IMR-90 (cell line): ENCODE results near the gene RYR3.

ENCODE experiments used
- CHD1 ChIP-seq: IDR thresholded peaks from 2 replicates; pipeline ENCODE4 v1.6.1; 2012; ENCODE audit warnings: low read depth, low read length, improper control_type of control experiment
- CTCF ChIP-seq: conservative IDR thresholded peaks from 2 replicates; pipeline ENCODE4 v1.5.1; 2012; ENCODE audit warnings: mild to moderate bottlenecking, low read depth, low read length, improper control_type of control experiment
- ELK1 ChIP-seq: fragments of 150-350 bp; IDR thresholded peaks from 2 replicates; pipeline ENCODE4 v1.6.1; 2016; ENCODE audit warnings: low read depth, mild to moderate bottlenecking, low read length, moderate library complexity, borderline replicate concordance
- FOS ChIP-seq: fragments of 150-350 bp; IDR thresholded peaks from 2 replicates; pipeline ENCODE4 v1.6.1; 2016; ENCODE audit warnings: low read depth, low read length
- MAZ ChIP-seq: IDR thresholded peaks from 2 replicates; pipeline ENCODE4 v1.6.1; 2012; ENCODE audit warnings: low read depth, mild to moderate bottlenecking, low read length, improper control_type of control experiment, moderate library complexity, borderline replicate concordance
- NFE2L2 ChIP-seq: fragments of 150-350 bp; IDR thresholded peaks from 2 replicates; pipeline ENCODE4 v1.6.1; 2016; ENCODE audit warnings: low read depth, mild to moderate bottlenecking, low read length
- POLR2A ChIP-seq: IDR thresholded peaks from 2 replicates; pipeline ENCODE4 v1.6.1; 2012; ENCODE audit warnings: mild to moderate bottlenecking, low read depth, low read length
- RAD21 ChIP-seq: IDR thresholded peaks from 2 replicates; pipeline ENCODE4 v1.6.1; 2012; ENCODE audit warnings: low read length, improper control_type of control experiment
- RFX5 ChIP-seq: IDR thresholded peaks from 2 replicates; pipeline ENCODE4 v1.8.0; 2012; ENCODE audit warnings: low read depth, mild to moderate bottlenecking, low read length, moderate library complexity
- SMC3 ChIP-seq: fragments of 150-350 bp; IDR thresholded peaks from 2 replicates; pipeline ENCODE4 v1.6.1; 2016; ENCODE audit warnings: low read depth, mild to moderate bottlenecking, antibody characterized with exemption, low read length, moderate library complexity
- USF2 ChIP-seq: fragments of 150-350 bp; IDR thresholded peaks from 2 replicates; pipeline ENCODE4 v1.6.1; 2017; ENCODE audit warnings: mild to moderate bottlenecking, antibody characterized with exemption, low read length, low read depth

GRCh38 chr15:33778852-33779251 lies 468.1 kb downstream of the RYR3 start:
- no peak for TF ChIP-seq CTCF
- no peak for TF ChIP-seq USF2
- TF ChIP-seq NFE2L2, result no peak
- TF ChIP-seq ELK1, result no peak
- no peak for TF ChIP-seq FOS
- TF ChIP-seq POLR2A, result no peak
- no peak for TF ChIP-seq RFX5
- TF ChIP-seq RAD21, result no peak
- no peak for TF ChIP-seq CHD1
- TF ChIP-seq MAZ, result no peak
- no peak for TF ChIP-seq SMC3
